H1 (cell line): ENCODE results near the gene FMNL2. TPM values are rescaled to one million over a fixed set of nuclear protein-coding genes. Genes with fewer than 3 reads are reported as not detected.

Experiments
- CTCF ChIA-PET: fragments of 300-600 bp; sonication (Branson Sonifier 250); formaldehyde crosslinking; loops from one replicate; lab custom pipeline; 2021; ENCODE audit not compliant: partially characterized antibody; lab: Charles Lee
- POLR2A ChIA-PET: fragments of 300-600 bp; sonication (Branson Sonifier 250); formaldehyde crosslinking; loops from one replicate; lab custom pipeline; 2021; ENCODE audit warnings: inconsistent platforms; ENCODE audit not compliant: partially characterized antibody; lab: Charles Lee
- DNase-seq, 2 experiments: peaks; one replicate each; pipeline versions ENCODE4 v3.0.0 to v3.0.0-alpha.2; 2010 to 2022; ENCODE audit warnings: low spot score in 2 of 2, low read depth in 1 of 2, mixed read lengths in 1 of 2
- FAIRE-seq: peaks from 2 replicates; lab custom pipeline; 2011; peaks lifted over from hg19 to GRCh38; lab: Jason Lieb, UNC
- H2AFZ ChIP-seq: 2 replicates; pipeline ENCODE4 v1.8.1; 2012; ENCODE audit warnings: low read length, inconsistent platforms
- H2AK5ac ChIP-seq: 2 replicates; pipeline ENCODE4 v1.6.1; 2013; ENCODE audit warnings: low read depth, low read length
- H2BK120ac ChIP-seq: replicated peaks from 2 replicates; pipeline ENCODE3; 2013; ENCODE audit warnings: low read depth, low read length, inconsistent platforms
- H2BK12ac ChIP-seq: 2 replicates; pipeline ENCODE4 v1.6.1; 2013; ENCODE audit warnings: low read depth, low read length
- H2BK15ac ChIP-seq: 2 replicates; pipeline ENCODE4 v1.6.1; 2013; ENCODE audit warnings: low read length
- H2BK20ac ChIP-seq: 2 replicates; pipeline ENCODE4 v1.6.1; 2013; ENCODE audit warnings: low read length
- H2BK5ac ChIP-seq: 2 replicates; pipeline ENCODE4 v1.6.1; 2013; ENCODE audit warnings: low read depth, low read length
- H3K14ac ChIP-seq: 2 replicates; pipeline ENCODE4 v1.6.1; 2013; ENCODE audit warnings: inconsistent platforms; ENCODE audit not compliant: insufficient read length
- H3K18ac ChIP-seq: 2 replicates; pipeline ENCODE4 v1.6.1; 2013; ENCODE audit warnings: low read length; ENCODE audit errors: extremely low read depth
- H3K23ac ChIP-seq: 2 replicates; pipeline ENCODE4 v1.6.1; 2013; ENCODE audit warnings: inconsistent platforms; ENCODE audit not compliant: insufficient read length
- H3K23me2 ChIP-seq: 2 replicates; pipeline ENCODE4 v1.6.1; 2013; ENCODE audit warnings: low read depth, low read length
- H3K27ac ChIP-seq: 2 replicates; pipeline ENCODE4 v1.6.1; 2011; ENCODE audit warnings: low read depth, low read length, inconsistent platforms
- H3K27me3 ChIP-seq, 4 experiments: replicated peaks in 1 of 4; 1 replicate in 1 of 4; 2 replicates in 3 of 4; pipeline versions ENCODE4 v1.6.1 to v1.8.1; 2011 to 2013; ENCODE audit warnings: low read length in 3 of 4, mild to moderate bottlenecking in 3 of 4, inconsistent platforms in 2 of 4, mixed read lengths in 2 of 4, moderate library complexity in 1 of 4; ENCODE audit not compliant: control insufficient read depth in 3 of 4, insufficient read depth in 3 of 4; ENCODE audit errors: extremely low read depth in 1 of 4
- H3K36me3 ChIP-seq, 4 experiments: 2 replicates each; pipeline versions ENCODE4 v1.6.1 to v1.8.1; 2011 to 2013; ENCODE audit warnings: mild to moderate bottlenecking in 4 of 4, low read length in 3 of 4, moderate library complexity in 2 of 4, control low read depth in 1 of 4, inconsistent platforms in 1 of 4; ENCODE audit not compliant: insufficient read depth in 4 of 4, control insufficient read depth in 2 of 4
- H3K4ac ChIP-seq: replicated peaks from 2 replicates; pipeline ENCODE3; 2013; ENCODE audit warnings: low read length, low read depth, mixed read lengths, inconsistent platforms; ENCODE audit not compliant: insufficient read length
- H3K4me1 ChIP-seq, 4 experiments: replicated peaks in 1 of 4; 1 replicate in 1 of 4; 2 replicates in 3 of 4; pipeline versions ENCODE4 v1.6.1 to v1.8.1; 2011 to 2013; ENCODE audit warnings: low read length in 3 of 4, inconsistent platforms in 2 of 4, mixed read lengths in 1 of 4; ENCODE audit not compliant: insufficient read depth in 4 of 4, control insufficient read depth in 3 of 4
- H3K4me2 ChIP-seq, 2 experiments: 2 replicates each; pipeline versions ENCODE4 v1.6.1 to v1.8.1; 2011 to 2013; ENCODE audit warnings: low read depth in 2 of 2, low read length in 2 of 2, control low read depth in 1 of 2, inconsistent platforms in 1 of 2, mild to moderate bottlenecking in 1 of 2; ENCODE audit not compliant: insufficient read depth in 1 of 2
- H3K4me3 ChIP-seq, 4 experiments: fragments of 200-600, 300-600 bp in 1 of 4; sonication (generic), shearing (Covaris generic), sonication (Bioruptor Twin) in 1 of 4; 2 replicates each; pipeline versions ENCODE4 v1.5.1 to v1.8.1; 2011 to 2016; ENCODE audit warnings: low read length in 4 of 4, low read depth in 3 of 4, control low read depth in 2 of 4, inconsistent platforms in 2 of 4, mild to moderate bottlenecking in 2 of 4, mixed read lengths in 1 of 4, moderate library complexity in 1 of 4; ENCODE audit not compliant: insufficient read depth in 2 of 4; ENCODE audit errors: extremely low read depth in 1 of 4
- H3K56ac ChIP-seq: replicated peaks from 2 replicates; pipeline ENCODE3; 2013; ENCODE audit warnings: low read depth, mild to moderate bottlenecking, mixed read lengths, low read length, inconsistent platforms; ENCODE audit not compliant: insufficient read length
- H3K79me1 ChIP-seq: 2 replicates; pipeline ENCODE4 v1.6.1; 2013; ENCODE audit warnings: low read depth, low read length, control low read depth
- H3K79me2 ChIP-seq, 2 experiments: 2 replicates each; pipeline versions ENCODE4 v1.6.1 to v1.8.1; 2012 to 2013; ENCODE audit warnings: low read length in 2 of 2, mild to moderate bottlenecking in 2 of 2, inconsistent platforms in 1 of 2; ENCODE audit not compliant: insufficient read depth in 2 of 2, control insufficient read depth in 1 of 2
- H3K9ac ChIP-seq, 4 experiments: replicated peaks in 1 of 4; 1 replicate in 1 of 4; 2 replicates in 3 of 4; pipeline versions ENCODE4 v1.6.1 to v1.8.1; 2011 to 2013; ENCODE audit warnings: low read depth in 3 of 4, low read length in 3 of 4, control low read depth in 2 of 4, mild to moderate bottlenecking in 2 of 4, moderate library complexity in 2 of 4, inconsistent platforms in 1 of 4; ENCODE audit errors: extremely low read depth in 1 of 4
- H3K9me3 ChIP-seq, 2 experiments: 2 replicates each; pipeline versions ENCODE4 v1.6.1 to v1.8.1; 2012 to 2013; ENCODE audit warnings: mild to moderate bottlenecking in 2 of 2, moderate library complexity in 2 of 2, control low read depth in 1 of 2, inconsistent platforms in 1 of 2, low read depth in 1 of 2, low read length in 1 of 2, mixed read lengths in 1 of 2; ENCODE audit not compliant: insufficient read depth in 2 of 2
- H4K20me1 ChIP-seq, 2 experiments: replicated peaks in 1 of 2; 2 replicates each; pipeline versions ENCODE3 to v1.8.1; 2011 to 2013; ENCODE audit warnings: inconsistent platforms in 2 of 2, low read length in 2 of 2, mild to moderate bottlenecking in 1 of 2; ENCODE audit not compliant: insufficient read depth in 2 of 2, control insufficient read depth in 1 of 2
- H4K5ac ChIP-seq: 2 replicates; pipeline ENCODE4 v1.6.1; 2013; ENCODE audit warnings: low read length, low read depth, mixed read lengths, inconsistent platforms; ENCODE audit not compliant: insufficient read length
- H4K8ac ChIP-seq: 2 replicates; pipeline ENCODE4 v1.8.0; 2013; ENCODE audit warnings: mild to moderate bottlenecking, moderate library complexity, low read length, inconsistent platforms; ENCODE audit not compliant: insufficient read depth; ENCODE audit errors: extremely low read depth
- H4K91ac ChIP-seq: replicated peaks from 2 replicates; pipeline ENCODE3; 2013; ENCODE audit warnings: low read length, mixed read lengths, inconsistent platforms; ENCODE audit not compliant: insufficient read length
- TAF1 ChIP-seq: IDR thresholded peaks from 2 replicates; pipeline ENCODE4 v1.6.1; 2011; ENCODE audit warnings: mild to moderate bottlenecking, low read depth, low read length
- WGBS, 2 experiments: shearing (Covaris generic) in 1 of 2; methylation state at CpG; one replicate each; pipeline versions ENCODE4 v1.1.6 to v1.1.7; 2013 to 2015; ENCODE audit warnings: low lambda C conversion rate in 2 of 2, mixed read lengths in 2 of 2, inconsistent platforms in 1 of 2, low coverage in 1 of 2, missing lambda C conversion rate in 1 of 2; ENCODE audit not compliant: insufficient replicate concordance in 2 of 2, insufficient coverage in 1 of 2, insufficient read length in 1 of 2; ENCODE audit errors: extremely low coverage in 1 of 2, missing lambda C conversion rate in 1 of 2; 5-methylcytosine and 5-hydroxymethylcytosine counted together
- polyA plus RNA-seq, 7 experiments: library from polyadenylated mRNA; depleted of rRNA in 3 of 7; stranded (reverse) in 5 of 7; unstranded in 2 of 7; fragments of >200 nt in 5 of 7; fragments of 200-250 nt in 2 of 7; gene quantifications; 1 replicate in 5 of 7; 2 replicates in 1 of 7; 4 replicates in 1 of 7; pipeline versions ENCODE4 v1.2.1 to v1.2.3, GENCODE V29; 2011 to 2013; ENCODE audit warnings: missing spikeins in 2 of 7, mixed read lengths in 2 of 7
- total RNA-seq: library from RNA; stranded (reverse); fragmentation: NEBNext Ultra II Directional; extraction: Animal tissue kit (Norgen Biotek cat#: 25700); gene quantifications from 2 replicates; pipeline ENCODE4 v1.2.1, GENCODE V29; 2021

The FMNL2 gene
- total and polyA plus RNA-seq, 2 of the 8 experiments (the other 6 are each of a cell fraction or from before 2014, with no cell fraction given) = 15.5 to 45.1 TPM

DNA sequence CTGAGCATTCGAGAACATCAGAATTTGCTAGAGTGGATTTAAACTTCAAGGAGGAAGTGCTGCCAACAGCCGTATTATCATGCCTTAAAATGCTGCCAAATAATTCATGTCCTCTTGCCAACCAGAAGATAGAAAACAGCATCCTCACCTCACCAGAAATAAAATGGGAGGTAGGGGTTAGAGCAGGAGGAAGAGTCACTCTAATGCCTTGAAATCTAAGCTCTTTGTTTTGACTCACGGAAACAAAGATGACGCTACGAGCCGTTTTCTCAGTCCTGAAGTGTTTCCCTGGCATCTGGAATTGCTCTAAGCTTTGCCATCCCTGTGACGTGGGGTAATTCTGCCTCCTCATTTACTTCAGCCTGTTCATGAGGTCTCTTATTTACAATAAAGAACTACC is 285.2 kb downstream of the FMNL2 start:
- no peak for TF ChIP-seq TAF1
- no peaks in the 10 kb centered on the region for H3K27me3 ChIP-seq
- no peak overlapping the region for H3K27ac ChIP-seq
- CTCF ChIA-PET = interaction anchor here (1.1 to 2.1 kb wide), 3 partner anchors 14 to 594 kb away, joined by 5 to 6 read pairs (median 5); no protein-coding TSS in a partner anchor
- no peak overlapping the region for H3K56ac ChIP-seq
- H4K8ac ChIP-seq = no peak overlapping the region
- H2BK20ac ChIP-seq = no peak overlapping the region
- no peak for DNase-seq
- no peak overlapping the region for H2BK5ac ChIP-seq
- POLR2A ChIA-PET = no interaction called here
- H3K4me2 ChIP-seq = no peak overlapping the region
- no peaks in the 10 kb centered on the region for H3K9me3 ChIP-seq
- no peak overlapping the region for H2AK5ac ChIP-seq
- H4K5ac ChIP-seq = no peak overlapping the region
- WGBS, 2 experiments = 98% methylated on average over 7 of the region's 7 CpGs; no CpG with 5 or more reads in 1 of the 2 experiments
- H3K79me2 ChIP-seq = no peaks in the 10 kb centered on the region
- H2BK120ac ChIP-seq = no peak overlapping the region
- no peak overlapping the region for H2BK15ac ChIP-seq
- no peaks in the 10 kb centered on the region for H3K79me1 ChIP-seq
- no peak overlapping the region for H3K4me3 ChIP-seq
- no peaks in the 10 kb centered on the region for H3K4me1 ChIP-seq
- no peak overlapping the region for H3K4ac ChIP-seq
- no peaks in the 10 kb centered on the region for H4K20me1 ChIP-seq
- H3K36me3 ChIP-seq = peaks cover 6 to 48% (median 38%) of the 10 kb centered on the region in 4 experiments
- H3K23ac ChIP-seq = no peak overlapping the region
- FAIRE-seq = no peak
- no peak overlapping the region for H3K14ac ChIP-seq
- H4K91ac ChIP-seq = no peak overlapping the region
- H2AFZ ChIP-seq = no peak overlapping the region
- no peak overlapping the region for H2BK12ac ChIP-seq
- H3K9ac ChIP-seq = no peak overlapping the region
- no peaks in the 10 kb centered on the region for H3K23me2 ChIP-seq
- H3K18ac ChIP-seq = no peak overlapping the region
